Jurkat, Clone E6-1 (cell line): Measurements from ENCODE around the gene PFDN1.
A peak's percentile ranks its signal among the peaks of the same experiment; 100 is the strongest.
"Not testable (repeated sequence)": the region's sequence is repeated elsewhere in the genome, so short reads cannot be mapped to it uniquely, and the experiment has no call there.

ENCODE experiments used
- DNase-seq: peaks from one replicate; pipeline ENCODE4 v3.0.0-alpha.2; 2011; ENCODE audit warnings: low read depth, low spot score
- H3K4me3 ChIP-seq: 2 replicates; pipeline ENCODE4 v1.5.1; 2011; ENCODE audit warnings: mild to moderate bottlenecking, low read length, control low read depth, moderate library complexity

The PFDN1 gene

GRCh38 chr5:140223567-140223966 lies 79.3 kb downstream of the PFDN1 start:
- no peak for DNase-seq

GRCh38 chr5:140222416-140222815 lies 80.5 kb downstream of the PFDN1 start:
- H3K4me3 ChIP-seq = no peak overlapping the region
- no peak for DNase-seq

More at GRCh38 chr5:140223567-140223966, 79.3 kb downstream of the PFDN1 start:
- no peak overlapping the region for H3K4me3 ChIP-seq

GRCh38 chr5:140221697-140222223 lies 81.1 kb downstream of the PFDN1 start:
- H3K4me3 ChIP-seq = no peak overlapping the region

GRCh38 chr5:140220698-140221064 lies 82.2 kb downstream of the PFDN1 start:
- no peak overlapping the region for H3K4me3 ChIP-seq

More at GRCh38 chr5:140221697-140222223, 81.1 kb downstream of the PFDN1 start:
- no peak for DNase-seq

GRCh38 chr5:140220032-140220697 lies 82.7 kb downstream of the PFDN1 start:
- DNase-seq = no peak
- no peak overlapping the region for H3K4me3 ChIP-seq

More at GRCh38 chr5:140220698-140221064, 82.2 kb downstream of the PFDN1 start:
- DNase-seq = no peak

GRCh38 chr5:140219068-140219991 lies 83.6 kb downstream of the PFDN1 start:
- DNase-seq = no peak
- no peak overlapping the region for H3K4me3 ChIP-seq

- H3K4me3 ChIP-seq = no peak overlapping the region
- DNase-seq = no peak
Measured at GRCh38 chr5:140217299-140218026, 85.4 kb downstream of the PFDN1 start.

- no peak for DNase-seq
- H3K4me3 ChIP-seq = no peak overlapping the region
Measured at GRCh38 chr5:140216478-140217074, 86.3 kb downstream of the PFDN1 start.

GRCh38 chr5:140215276-140215675 lies 87.6 kb downstream of the PFDN1 start:
- no peak overlapping the region for H3K4me3 ChIP-seq
- DNase-seq = no peak

GRCh38 chr5:140214831-140215230 lies 88.1 kb downstream of the PFDN1 start:
- no peak overlapping the region for H3K4me3 ChIP-seq
- peak; percentile 73 for DNase-seq

GRCh38 chr5:140213370-140213983 lies 89.4 kb downstream of the PFDN1 start:
- no peak overlapping the region for H3K4me3 ChIP-seq
- DNase-seq = no peak

GRCh38 chr5:140208065-140208464 lies 94.8 kb downstream of the PFDN1 start:
- H3K4me3 ChIP-seq = no peak overlapping the region
- no peak for DNase-seq

GRCh38 chr5:140207250-140207964 lies 95.5 kb downstream of the PFDN1 start:
- no peak for DNase-seq
- no peak overlapping the region for H3K4me3 ChIP-seq

GRCh38 chr5:140205952-140206351 lies 96.9 kb downstream of the PFDN1 start:
- H3K4me3 ChIP-seq = no peak overlapping the region
- no peak for DNase-seq

GRCh38 chr5:140205216-140205615 lies 97.7 kb downstream of the PFDN1 start:
- no peak for DNase-seq
- H3K4me3 ChIP-seq = no peak overlapping the region

- no peak for DNase-seq
- no peak overlapping the region for H3K4me3 ChIP-seq
Measured at GRCh38 chr5:140202610-140203009, 100.3 kb downstream of the PFDN1 start.

GRCh38 chr5:140202078-140202477 lies 100.8 kb downstream of the PFDN1 start:
- DNase-seq = no peak
- no peak overlapping the region for H3K4me3 ChIP-seq

- not testable (repeated sequence) for DNase-seq, H3K4me3 ChIP-seq
Measured at GRCh38 chr5:140198915-140199314, 104.0 kb downstream of the PFDN1 start.
